ENCODE measurements around the gene SRMS. TPM values are rescaled to one million over a fixed set of nuclear protein-coding genes. Genes with fewer than 3 reads are reported as not detected.

The SRMS gene
- polyA plus RNA-seq, 1 donor (not counting 4 experiments of a cell fraction or from before 2014, with no cell fraction given): 0.10 TPM

GRCh38 chr20:63589261-63590217, 42.0 kb upstream of the SRMS start:
- H3K79me2 ChIP-seq (ENCODE audit: control insufficient read depth, insufficient read depth, low read length): no peaks in the 10 kb centered on the region
- no peak for FAIRE-seq
- H3K9me1 ChIP-seq (ENCODE audit: control insufficient read depth, extremely low read depth, insufficient read depth, low read length): no peaks in the 10 kb centered on the region
- peaks cover 9 to 22% of the 10 kb centered on the region in 2 experiments for H3K36me3 ChIP-seq (ENCODE audit: control insufficient read depth in 2 of 2, extremely low read depth in 1 of 2, insufficient read depth in 2 of 2, low read length in 2 of 2)
- H3K27ac ChIP-seq (ENCODE audit: control insufficient read depth, insufficient read depth, low read length): no peak overlapping the region
- H3K9me3 ChIP-seq (ENCODE audit: control insufficient read depth, low read depth, low read length): no peaks in the 10 kb centered on the region
- TF ChIP-seq CTCF (optimal IDR thresholded peaks at IDR 0.05 in 1 of 3, IDR thresholded peaks at IDR 0.05 in 1 of 3, conservative IDR thresholded peaks at IDR 0.05 in 1 of 3; ENCODE audit: extremely low read depth in 1 of 3, insufficient read depth in 2 of 3, low read length in 3 of 3): no peak
- TF ChIP-seq EZH2 (IDR thresholded peaks at IDR 0.05; ENCODE audit: low read length): no peak
- H3K27me3 ChIP-seq (ENCODE audit: control insufficient read depth, extremely low read depth, insufficient read depth, low read length): no peaks in the 10 kb centered on the region
- no peaks in the 10 kb centered on the region for H3K4me1 ChIP-seq (ENCODE audit: control insufficient read depth, extremely low read depth, insufficient read depth, low read length)
- H3K4me3 ChIP-seq (ENCODE audit: control insufficient read depth in 2 of 3, extremely low read depth in 1 of 3, insufficient read depth in 2 of 3, low read depth in 1 of 3, low read length in 3 of 3): no peak overlapping the region
- dilution Hi-C loops (cut with MboI; ENCODE audit: extremely low pct_ligation_motif_present, low sequenced_read_pairs): no loop called here
- DNase-seq (ENCODE audit: low read depth, low spot score): no peak
- H4K20me1 ChIP-seq (ENCODE audit: control insufficient read depth, extremely low read depth, insufficient read depth, low read length): no peaks in the 10 kb centered on the region
- no peak overlapping the region for H3K9ac ChIP-seq (ENCODE audit: control insufficient read depth, extremely low read depth, insufficient read depth, low read length)
- H2AFZ ChIP-seq (ENCODE audit: control insufficient read depth, low read length): no peak overlapping the region
- H3K4me2 ChIP-seq (ENCODE audit: control insufficient read depth, extremely low read depth, insufficient read depth, low read depth, low read length): no peak overlapping the region

GRCh38 chr20:63588641-63589041, 41.1 kb upstream of the SRMS start:
- no peaks in the 10 kb centered on the region for H3K79me2 ChIP-seq (ENCODE audit: control insufficient read depth, insufficient read depth, low read length)
- dilution Hi-C loops (cut with MboI; ENCODE audit: extremely low pct_ligation_motif_present, low sequenced_read_pairs): no loop called here
- H3K9me1 ChIP-seq (ENCODE audit: control insufficient read depth, extremely low read depth, insufficient read depth, low read length): no peaks in the 10 kb centered on the region
- DNase-seq (ENCODE audit: low read depth, low spot score) (no peak), FAIRE-seq (no peak)
- TF ChIP-seq EZH2 (IDR thresholded peaks at IDR 0.05; ENCODE audit: low read length): no peak
- TF ChIP-seq CTCF (optimal IDR thresholded peaks at IDR 0.05 in 1 of 3, IDR thresholded peaks at IDR 0.05 in 1 of 3, conservative IDR thresholded peaks at IDR 0.05 in 1 of 3; ENCODE audit: extremely low read depth in 1 of 3, insufficient read depth in 2 of 3, low read length in 3 of 3): no peak
- no peak overlapping the region for H3K4me2 ChIP-seq (ENCODE audit: control insufficient read depth, extremely low read depth, insufficient read depth, low read depth, low read length)
- H3K9ac ChIP-seq (ENCODE audit: control insufficient read depth, extremely low read depth, insufficient read depth, low read length): no peak overlapping the region
- H3K9me3 ChIP-seq (ENCODE audit: control insufficient read depth, low read depth, low read length): no peaks in the 10 kb centered on the region
- no peak overlapping the region for H3K27ac ChIP-seq (ENCODE audit: control insufficient read depth, insufficient read depth, low read length)
- peaks cover 9 to 22% of the 10 kb centered on the region in 2 experiments for H3K36me3 ChIP-seq (ENCODE audit: control insufficient read depth in 2 of 2, extremely low read depth in 1 of 2, insufficient read depth in 2 of 2, low read length in 2 of 2)
- no peak overlapping the region for H2AFZ ChIP-seq (ENCODE audit: control insufficient read depth, low read length)
- H3K4me1 ChIP-seq (ENCODE audit: control insufficient read depth, extremely low read depth, insufficient read depth, low read length): no peaks in the 10 kb centered on the region
- H3K4me3 ChIP-seq (ENCODE audit: control insufficient read depth in 2 of 3, extremely low read depth in 1 of 3, insufficient read depth in 2 of 3, low read depth in 1 of 3, low read length in 3 of 3): no peak overlapping the region
- H3K27me3 ChIP-seq (ENCODE audit: control insufficient read depth, extremely low read depth, insufficient read depth, low read length): no peaks in the 10 kb centered on the region
- no peaks in the 10 kb centered on the region for H4K20me1 ChIP-seq (ENCODE audit: control insufficient read depth, extremely low read depth, insufficient read depth, low read length)
